OCI-LY7 (cell line): ENCODE data around the gene NMD3. TPM values are rescaled to one million over a fixed set of nuclear protein-coding genes. Genes with fewer than 3 reads are reported as not detected.

Experiments
- BruUV-seq: library from RNA; stranded (reverse); fragments of 400-500 nt; replicated peaks from 2 replicates; lab custom pipeline; 2021; lab: Mats Ljungman, UMichigan
- CTCF ChIA-PET: fragments of 300-600 bp; sonication (Branson Sonifier 250); formaldehyde crosslinking; loops from one replicate; lab custom pipeline; 2022; ENCODE audit warnings: antibody characterized with exemption; ENCODE audit not compliant: unreplicated experiment; lab: Charles Lee
- POLR2A ChIA-PET: fragments of 300-600 bp; sonication (Branson Sonifier 250); formaldehyde crosslinking; loops from one replicate; lab custom pipeline; 2022; ENCODE audit warnings: antibody characterized with exemption; lab: Charles Lee
- DNase-seq: peaks from one replicate; pipeline ENCODE4 v3.0.0-alpha.2; 2015; ENCODE audit warnings: low spot score
- H2AFZ ChIP-seq: fragments of 200-600 bp; sonication (generic), shearing (Covaris generic); 2 replicates; pipeline ENCODE4 v1.6.1; 2014; ENCODE audit warnings: mild to moderate bottlenecking, antibody characterized with exemption, low read length, moderate library complexity
- H3K27ac ChIP-seq: fragments of 200-600 bp; sonication (generic); 2 replicates; pipeline ENCODE4 v1.5.1; 2014; ENCODE audit warnings: mixed run types, low read depth, mild to moderate bottlenecking, moderate library complexity, low read length, inconsistent platforms; ENCODE audit not compliant: poor library complexity, severe bottlenecking
- H3K36me3 ChIP-seq: fragments of 200-600 bp; sonication (generic); 2 replicates; pipeline ENCODE4 v1.6.1; 2014; ENCODE audit warnings: mild to moderate bottlenecking, antibody characterized with exemption, low read length, moderate library complexity, mixed read lengths; ENCODE audit not compliant: insufficient read depth
- H3K4me1 ChIP-seq: fragments of 200-600 bp; sonication (generic); 2 replicates; pipeline ENCODE4 v1.5.1; 2014; ENCODE audit warnings: mild to moderate bottlenecking, low read length; ENCODE audit not compliant: insufficient read depth, poor library complexity, severe bottlenecking
- H3K4me2 ChIP-seq: fragments of 200-600 bp; sonication (generic); 2 replicates; pipeline ENCODE4 v1.6.1; 2014; ENCODE audit warnings: mild to moderate bottlenecking, low read length
- H3K4me3 ChIP-seq: fragments of 200-600 bp; sonication (generic); 2 replicates; pipeline ENCODE4 v1.5.1; 2014; ENCODE audit warnings: mild to moderate bottlenecking, low read depth, low read length; ENCODE audit not compliant: poor library complexity, severe bottlenecking
- H3K79me2 ChIP-seq: fragments of 200-600 bp; sonication (generic); 2 replicates; pipeline ENCODE4 v1.6.1; 2016; ENCODE audit warnings: low read depth, mild to moderate bottlenecking, low read length, moderate library complexity, mixed read lengths; ENCODE audit not compliant: insufficient read depth
- H3K9me2 ChIP-seq: fragments of 200-600 bp; sonication (generic); 2 replicates; pipeline ENCODE4 v1.6.1; 2016; ENCODE audit warnings: mild to moderate bottlenecking, low read length, mixed read lengths; ENCODE audit not compliant: insufficient read depth
- H3K9me3 ChIP-seq: fragments of 200-600 bp; sonication (generic); 2 replicates; pipeline ENCODE4 v1.6.1; 2014; ENCODE audit warnings: mild to moderate bottlenecking, mixed run types, low read length, mixed read lengths
- H4K20me1 ChIP-seq: fragments of 200-600 bp; sonication (generic); 2 replicates; pipeline ENCODE4 v1.6.1; 2014; ENCODE audit warnings: mild to moderate bottlenecking, antibody characterized with exemption, low read length, moderate library complexity, mixed read lengths; ENCODE audit not compliant: insufficient read depth
- CTCF ChIP-seq: fragments of 200-600 bp; sonication (generic); conservative IDR thresholded peaks from 2 replicates; pipeline ENCODE4 v1.5.1; 2014; ENCODE audit warnings: mild to moderate bottlenecking, antibody characterized with exemption, low read length, moderate library complexity, mixed read lengths
- EZH2phosphoT487 ChIP-seq: fragments of 200-600 bp; sonication (generic); IDR thresholded peaks from 2 replicates; pipeline ENCODE4 v1.6.1; 2018; ENCODE audit warnings: low read depth, borderline replicate concordance, mild to moderate bottlenecking, mixed run types, antibody characterized with exemption, low read length, moderate library complexity, mixed read lengths
- intact Hi-C: fragments of 100-400 bp; cut with micrococcal nuclease; formaldehyde crosslinking; loops from one replicate; pipeline ENCODE4 v1.10.0; 2022; ENCODE audit not compliant: unreplicated experiment
- total RNA-seq, 2 experiments: library from RNA; depleted of rRNA in 1 of 2; stranded (reverse); fragments of >200 nt in 1 of 2; shearing (Covaris generic) in 1 of 2; gene quantifications; 2 replicates each; pipeline ENCODE4 v1.2.3, GENCODE V29; 2014 to 2022

NMD3 gene
- total RNA-seq, 2 experiments from 2014 or later = 30.0 to 55.2 TPM

- H3K79me2 ChIP-seq = no peaks in the 10 kb centered on the region
- intact Hi-C loops = no loop called here
- H3K27ac ChIP-seq = no peak overlapping the region
- ChIA-PET CTCF (no interaction called here), POLR2A (interaction anchor here (1.4 kb wide), 1 partner anchor 10 kb away, joined by 4 read pairs; no protein-coding TSS in a partner anchor)
- no peaks in the 10 kb centered on the region for H4K20me1 ChIP-seq
- no TSS peak for BruUV-seq
- H3K9me3 ChIP-seq = 0 out of 2 replicates have a peak, but pooled peaks cover 5% of the 10 kb centered on the region
- no peaks in the 10 kb centered on the region for H3K4me1 ChIP-seq
- H3K9me2 ChIP-seq = no peaks in the 10 kb centered on the region
- no peak overlapping the region for H2AFZ ChIP-seq
- H3K36me3 ChIP-seq = peaks cover 17% of the 10 kb centered on the region
- no peak overlapping the region for H3K4me3 ChIP-seq
- no peak overlapping the region for H3K4me2 ChIP-seq
- TF ChIP-seq EZH2phosphoT487 = no peak
- TF ChIP-seq CTCF = no peak
- DNase-seq = no peak
These were observed 47.5 kb downstream of the NMD3 start for GRCh38 chr3:161268601-161269000.

GRCh38 chr3:161270991-161271390 lies 49.9 kb downstream of the NMD3 start:
- DNase-seq = no peak
- intact Hi-C loops = loop anchor here (5.0 kb wide), 3 partner anchors 136 to 329 kb away; no protein-coding TSS in a partner anchor
- ChIA-PET POLR2A (interaction anchor here (1.1 to 1.3 kb wide), 2 partner anchors 14 to 31 kb away, joined by 4 to 5 read pairs; no protein-coding TSS in a partner anchor), CTCF (interaction anchor here (1.3 kb wide), 1 partner anchor 11 kb away, joined by 4 read pairs; no protein-coding TSS in a partner anchor)
- no TSS peak for BruUV-seq
- H3K9me3 ChIP-seq = no peaks in the 10 kb centered on the region
- H3K27ac ChIP-seq = no peak overlapping the region
- no peak overlapping the region for H3K4me3 ChIP-seq
- TF ChIP-seq CTCF = no peak
- TF ChIP-seq EZH2phosphoT487 = no peak
- H3K36me3 ChIP-seq = no peaks in the 10 kb centered on the region
- no peaks in the 10 kb centered on the region for H4K20me1 ChIP-seq
- H3K9me2 ChIP-seq = no peaks in the 10 kb centered on the region
- no peak overlapping the region for H2AFZ ChIP-seq
- H3K79me2 ChIP-seq = no peaks in the 10 kb centered on the region
- H3K4me1 ChIP-seq = no peaks in the 10 kb centered on the region
- no peak overlapping the region for H3K4me2 ChIP-seq

GRCh38 chr3:161271646-161272045 lies 50.5 kb downstream of the NMD3 start:
- no peak overlapping the region for H2AFZ ChIP-seq
- TF ChIP-seq EZH2phosphoT487 (no peak), CTCF (no peak)
- H3K9me2 ChIP-seq = no peaks in the 10 kb centered on the region
- CTCF ChIA-PET = interaction anchor here (1.3 kb wide), 1 partner anchor 11 kb away, joined by 4 read pairs; no protein-coding TSS in a partner anchor
- H4K20me1 ChIP-seq = no peaks in the 10 kb centered on the region
- DNase-seq = no peak
- H3K36me3 ChIP-seq = no peaks in the 10 kb centered on the region
- POLR2A ChIA-PET = interaction anchor here (0.7 to 1.3 kb wide), 5 partner anchors 14 to 512 kb away, joined by 3 to 5 read pairs (median 4); no protein-coding TSS in a partner anchor
- no peaks in the 10 kb centered on the region for H3K9me3 ChIP-seq
- intact Hi-C loops = loop anchor here (5.0 kb wide), 3 partner anchors 136 to 329 kb away; no protein-coding TSS in a partner anchor
- H3K79me2 ChIP-seq = no peaks in the 10 kb centered on the region
- H3K4me3 ChIP-seq = no peak overlapping the region
- H3K27ac ChIP-seq = no peak overlapping the region
- no peak overlapping the region for H3K4me2 ChIP-seq
- H3K4me1 ChIP-seq = no peaks in the 10 kb centered on the region
- BruUV-seq = no TSS peak
